Measurements from ENCODE around the gene JARID2.

GRCh38 chr6:15550546-15551123 lies 304.8 kb downstream of the JARID2 start:
- TF ChIP-seq CTCF (IDR thresholded peaks at IDR 0.05), result no peak
- TF ChIP-seq TEAD4 (CRISPR knock-in tag; IDR thresholded peaks at IDR 0.05), result no peak
- TF ChIP-seq FOXK1 (CRISPR knock-in tag; IDR thresholded peaks at IDR 0.05), result no peak
- no peak for TF ChIP-seq SP1 (CRISPR knock-in tag; conservative IDR thresholded peaks at IDR 0.05)
- TF ChIP-seq AFF4 (CRISPR knock-in tag; IDR thresholded peaks at IDR 0.05; ENCODE audit: borderline replicate concordance), result no peak
- no peak for TF ChIP-seq USF2 (CRISPR knock-in tag; IDR thresholded peaks at IDR 0.05)
- no peak for TF ChIP-seq ELF4 (CRISPR knock-in tag; IDR thresholded peaks at IDR 0.05; ENCODE audit: low read depth)
- TF ChIP-seq KAT7 (CRISPR knock-in tag; IDR thresholded peaks at IDR 0.05; ENCODE audit: borderline replicate concordance), result no peak
- TF ChIP-seq CREB1 (CRISPR knock-in tag; IDR thresholded peaks at IDR 0.05), result no peak
- no peak for TF ChIP-seq ATF3 (CRISPR knock-in tag; conservative IDR thresholded peaks at IDR 0.05)
- TF ChIP-seq PREB (CRISPR knock-in tag; IDR thresholded peaks at IDR 0.05; ENCODE audit: borderline replicate concordance), result no peak
- no peak for TF ChIP-seq MLX (CRISPR knock-in tag; IDR thresholded peaks at IDR 0.05)
- TF ChIP-seq ZMAT4 (CRISPR knock-in tag; IDR thresholded peaks at IDR 0.05), result no peak

All from WTC11 (cell line).